GM06990 (cell line): ENCODE measurements around the gene MPC1L.

Experiments
- DNase-seq: peaks from one replicate; pipeline ENCODE4 v3.0.0-alpha.2; 2011; ENCODE audit not compliant: insufficient read length; ENCODE audit errors: extremely low read depth
- H3K27me3 ChIP-seq: replicated peaks from 2 replicates; pipeline ENCODE4 v1.6.0; 2011; ENCODE audit warnings: low read length; ENCODE audit not compliant: control insufficient read depth, insufficient read depth
- H3K36me3 ChIP-seq: 2 replicates; pipeline ENCODE4 v1.5.1; 2011; ENCODE audit warnings: low read length; ENCODE audit not compliant: control insufficient read depth, insufficient read depth
- H3K4me3 ChIP-seq: replicated peaks from 2 replicates; pipeline ENCODE4 v1.5.1; 2011; ENCODE audit warnings: low read depth, mild to moderate bottlenecking, control low read depth, low read length
- TF ChIP-seq, protein P1 (sequence below): IDR thresholded peaks from 2 replicates; pipeline ENCODE4 v1.5.1; 2011; ENCODE audit warnings: low read length, control low read depth, mild to moderate bottlenecking, inconsistent platforms; ENCODE audit not compliant: insufficient read depth, poor library complexity, severe bottlenecking

The MPC1L gene

DNA sequence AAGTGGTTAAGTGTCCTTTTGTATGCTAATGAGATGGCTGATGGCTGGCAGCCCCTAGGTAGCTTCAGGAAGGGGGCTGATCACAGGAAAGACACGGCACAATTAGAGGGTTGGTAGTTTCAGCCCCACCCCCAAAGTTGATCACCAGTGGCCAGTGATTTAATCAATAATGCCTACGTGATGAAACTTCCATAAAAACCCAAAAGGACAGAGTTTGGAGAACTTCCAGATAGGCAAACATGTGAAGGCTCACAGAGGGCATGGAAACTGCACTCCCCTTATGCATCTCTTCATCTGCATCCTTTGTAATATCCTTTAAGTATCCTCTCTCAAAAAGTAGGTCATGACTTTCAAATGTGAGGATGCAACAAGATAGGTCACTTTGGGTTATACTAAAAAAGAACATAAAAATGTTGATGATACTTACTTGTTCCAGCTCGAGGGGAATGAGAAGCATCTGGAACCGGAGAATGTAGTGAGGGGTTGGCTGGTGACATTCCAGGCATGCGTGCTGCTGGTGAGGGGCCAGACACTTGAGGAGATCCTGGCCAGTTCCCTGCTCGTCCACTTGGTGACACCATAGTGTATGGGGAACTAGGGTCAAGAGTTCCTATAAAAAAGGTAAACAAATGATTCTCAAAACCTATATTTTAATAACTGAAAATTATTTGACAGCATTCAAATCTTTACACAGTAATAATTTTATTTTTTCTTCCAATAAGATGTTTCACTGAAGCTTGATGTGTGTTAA is 40.8 kb downstream of the MPC1L start:
- no peak for DNase-seq
- TF ChIP-seq, protein P1, sequence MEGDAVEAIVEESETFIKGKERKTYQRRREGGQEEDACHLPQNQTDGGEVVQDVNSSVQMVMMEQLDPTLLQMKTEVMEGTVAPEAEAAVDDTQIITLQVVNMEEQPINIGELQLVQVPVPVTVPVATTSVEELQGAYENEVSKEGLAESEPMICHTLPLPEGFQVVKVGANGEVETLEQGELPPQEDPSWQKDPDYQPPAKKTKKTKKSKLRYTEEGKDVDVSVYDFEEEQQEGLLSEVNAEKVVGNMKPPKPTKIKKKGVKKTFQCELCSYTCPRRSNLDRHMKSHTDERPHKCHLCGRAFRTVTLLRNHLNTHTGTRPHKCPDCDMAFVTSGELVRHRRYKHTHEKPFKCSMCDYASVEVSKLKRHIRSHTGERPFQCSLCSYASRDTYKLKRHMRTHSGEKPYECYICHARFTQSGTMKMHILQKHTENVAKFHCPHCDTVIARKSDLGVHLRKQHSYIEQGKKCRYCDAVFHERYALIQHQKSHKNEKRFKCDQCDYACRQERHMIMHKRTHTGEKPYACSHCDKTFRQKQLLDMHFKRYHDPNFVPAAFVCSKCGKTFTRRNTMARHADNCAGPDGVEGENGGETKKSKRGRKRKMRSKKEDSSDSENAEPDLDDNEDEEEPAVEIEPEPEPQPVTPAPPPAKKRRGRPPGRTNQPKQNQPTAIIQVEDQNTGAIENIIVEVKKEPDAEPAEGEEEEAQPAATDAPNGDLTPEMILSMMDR, result peak; percentile 19
- H3K36me3 ChIP-seq, result peaks cover 6% of the 10 kb centered on the region
- no peaks in the 10 kb centered on the region for H3K27me3 ChIP-seq
- H3K4me3 ChIP-seq, result no peak overlapping the region

DNA sequence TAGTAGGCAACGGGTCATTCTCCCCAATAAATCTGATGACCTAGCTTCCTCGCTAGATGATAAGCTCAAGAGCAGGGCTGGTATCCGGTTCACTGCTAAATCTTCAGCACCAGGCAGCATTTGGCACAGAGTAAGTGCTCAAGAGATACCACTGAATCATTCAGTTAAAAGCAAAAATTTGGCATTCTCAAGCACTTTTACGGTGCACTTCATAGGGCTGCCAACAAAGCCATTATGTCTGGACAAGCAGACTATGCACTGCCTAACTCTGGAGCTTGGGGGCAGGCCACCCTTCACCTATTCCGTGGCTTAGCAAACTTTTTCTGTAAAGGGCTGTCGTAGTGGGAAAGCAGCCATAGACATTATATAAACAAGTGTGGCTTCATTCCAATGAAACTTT is 47.9 kb downstream of the MPC1L start:
- TF ChIP-seq, protein P1, result no peak
- peaks cover 8% of the 10 kb centered on the region for H3K36me3 ChIP-seq

More for the DNA sequence above, 47.9 kb downstream of the MPC1L start:
- DNase-seq, result no peak
- H3K4me3 ChIP-seq, result no peak overlapping the region
- no peaks in the 10 kb centered on the region for H3K27me3 ChIP-seq
